ENCODE data around the gene NKPD1. TPM values are rescaled to one million over a fixed set of nuclear protein-coding genes. Genes with fewer than 3 reads are reported as not detected.

Gene NKPD1
- total and polyA plus RNA-seq, 2 donors (not counting 3 experiments of a cell fraction or from before 2014, with no cell fraction given), result 0.04 TPM; not detected in 1

GRCh38 chr19:45156751-45157150 is 4.0 kb downstream of the NKPD1 start:
- FAIRE-seq (no peak), DNase-seq (ENCODE audit: low read depth, low spot score) (no peak)
- Histone ChIP-seq H3K4me2 (ENCODE audit: insufficient read depth, low read length) (no peak overlapping the region), H3K36me3 (ENCODE audit: control insufficient read depth in 2 of 2, extremely low read depth in 1 of 2, insufficient read depth in 2 of 2, low read length in 2 of 2) (no peaks in the 10 kb centered on the region), H2AFZ (ENCODE audit: low read depth, low read length) (no peak overlapping the region), H3K9me3 (replicated peaks; ENCODE audit: control insufficient read depth, insufficient read depth, low read length) (no peaks in the 10 kb centered on the region), H3K9ac (replicated peaks; ENCODE audit: extremely low read depth, insufficient read depth, low read length) (no peak overlapping the region), H3K27ac (ENCODE audit: insufficient read depth, low read depth, low read length) (no peak overlapping the region), H3K27me3 (ENCODE audit: control insufficient read depth in 2 of 2, insufficient read depth in 2 of 2, low read length in 2 of 2) (peaks cover 4 to 14% of the 10 kb centered on the region in 2 experiments), H3K9me1 (replicated peaks; ENCODE audit: control insufficient read depth, extremely low read depth, insufficient read depth, low read length) (no peaks in the 10 kb centered on the region), H3K4me1 (ENCODE audit: control insufficient read depth, extremely low read depth, insufficient read depth, low read length) (peaks cover 21% of the 10 kb centered on the region), H3K79me2 (ENCODE audit: control insufficient read depth, insufficient read depth, low read length) (no peaks in the 10 kb centered on the region), H4K20me1 (replicated peaks; ENCODE audit: control insufficient read depth, extremely low read depth, insufficient read depth, low read length) (no peaks in the 10 kb centered on the region), H3K4me3 (replicated peaks in 1 of 3; ENCODE audit: insufficient read depth in 1 of 3, low read depth in 1 of 3, low read length in 3 of 3) (no peak overlapping the region)
- ChIA-PET POLR2A (no interaction called here), CTCF (no interaction called here)
- no TSS peak for BruUV-seq (replicated peaks)
- dilution Hi-C loops (cut with MboI; ENCODE audit: extremely low pct_ligation_motif_present, low sequenced_read_pairs) (no loop called here), intact Hi-C loops (cut with micrococcal nuclease) (no loop called here)
- TF ChIP-seq JUN (IDR thresholded peaks at IDR 0.05; ENCODE audit: borderline replicate concordance, insufficient read depth, insufficient read length, low read depth), result no peak
- TF ChIP-seq POLR2A (IDR thresholded peaks at IDR 0.05; ENCODE audit: low read depth, low read length), result no peak
- no peak for TF ChIP-seq CTCF (IDR thresholded peaks at IDR 0.05; ENCODE audit: extremely low read depth in 1 of 2, insufficient read depth in 1 of 2, low read depth in 1 of 2, low read length in 2 of 2)
- TF ChIP-seq GATA2 (IDR thresholded peaks at IDR 0.05; ENCODE audit: insufficient read depth, insufficient read length, low read depth, low read length), result no peak
- TF ChIP-seq EZH2 (IDR thresholded peaks at IDR 0.05; ENCODE audit: borderline replicate concordance, low read depth, low read length, severe bottlenecking), result no peak
- TF ChIP-seq FOS (IDR thresholded peaks at IDR 0.05; ENCODE audit: borderline replicate concordance, insufficient read depth, low read length), result no peak
- no peak for TF ChIP-seq MAX (IDR thresholded peaks at IDR 0.05; ENCODE audit: insufficient read depth, insufficient read length)
- TF ChIP-seq MYC (IDR thresholded peaks at IDR 0.05; ENCODE audit: low read depth, low read length), result no peak

Data from endothelial cell of umbilical vein (primary cell).